ENCODE data around the gene FOXL1. TPM values are rescaled to one million over a fixed set of nuclear protein-coding genes. Genes with fewer than 3 reads are reported as not detected.
"Not testable (repeated sequence)": the region's sequence is repeated elsewhere in the genome, so short reads cannot be mapped to it uniquely, and the experiment has no call there.

Gene FOXL1
- total and polyA plus RNA-seq, 5 donors, result 0.75 to 1.8 (median 1.5) TPM

DNA sequence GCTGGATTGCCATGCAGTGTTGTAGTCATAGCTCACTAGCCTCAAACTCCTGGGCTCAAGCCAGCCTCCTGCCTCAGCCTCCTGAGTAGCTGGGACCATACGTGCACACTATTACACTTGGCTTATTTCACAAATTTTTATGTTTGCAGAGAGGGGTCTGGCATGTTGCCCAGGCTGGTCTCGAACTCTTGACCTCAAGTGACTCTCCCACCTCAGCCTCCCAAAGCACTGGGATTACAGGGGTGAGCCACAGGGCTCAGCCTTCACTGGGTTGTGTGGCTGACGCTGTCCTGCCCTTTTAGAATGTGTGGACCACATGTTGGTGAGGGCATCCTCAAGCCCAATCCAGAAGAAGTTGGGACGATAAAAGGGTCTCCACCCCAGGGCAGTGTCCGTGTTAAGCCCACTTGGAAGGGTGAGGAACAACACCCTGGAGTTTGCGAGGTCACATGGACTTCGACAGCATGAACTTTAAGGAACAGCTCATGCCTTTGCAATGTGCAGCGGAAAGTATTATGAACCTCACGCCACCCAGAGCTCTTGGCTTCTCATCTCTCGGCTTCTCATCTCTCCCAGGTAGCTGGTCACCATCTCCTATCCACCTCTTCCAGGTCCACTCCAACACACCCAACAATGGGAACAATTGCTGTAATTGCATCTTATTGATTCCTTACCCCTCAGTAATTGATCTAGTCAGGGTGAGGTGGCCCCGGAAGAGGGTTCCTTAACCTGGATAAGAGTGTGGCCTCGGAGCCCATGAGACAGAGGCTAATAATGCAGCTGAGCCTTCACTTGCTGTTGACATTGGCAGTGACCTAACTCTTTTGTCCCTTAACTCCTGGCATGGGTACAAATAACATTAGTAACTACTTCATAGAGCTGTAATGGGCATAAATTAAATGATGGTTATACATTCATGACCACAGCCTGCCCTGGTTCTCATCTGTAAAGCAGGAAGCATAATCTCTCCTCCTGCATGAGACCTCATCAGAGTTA lies 6.7 kb downstream of the FOXL1 start:
- H3K27ac ChIP-seq (ENCODE audit: low read length), result peak overlapping the region; percentile 36
- intact Hi-C loops (cut with DNase I), result no loop called here
- no peaks in the 10 kb centered on the region for H3K4me1 ChIP-seq (ENCODE audit: control insufficient read depth, insufficient read depth, low read length)
- no peaks in the 10 kb centered on the region for H3K27me3 ChIP-seq (ENCODE audit: control insufficient read depth, insufficient read depth)
- DNase-seq (no peak), ATAC-seq (no peak)
- WGBS, result 80% methylated on average over 12 of the region's 12 CpGs
- H3K4me3 ChIP-seq (ENCODE audit: low read length), result no peak overlapping the region
- H3K9me3 ChIP-seq (ENCODE audit: control insufficient read depth, low read length), result no peaks in the 10 kb centered on the region

DNA sequence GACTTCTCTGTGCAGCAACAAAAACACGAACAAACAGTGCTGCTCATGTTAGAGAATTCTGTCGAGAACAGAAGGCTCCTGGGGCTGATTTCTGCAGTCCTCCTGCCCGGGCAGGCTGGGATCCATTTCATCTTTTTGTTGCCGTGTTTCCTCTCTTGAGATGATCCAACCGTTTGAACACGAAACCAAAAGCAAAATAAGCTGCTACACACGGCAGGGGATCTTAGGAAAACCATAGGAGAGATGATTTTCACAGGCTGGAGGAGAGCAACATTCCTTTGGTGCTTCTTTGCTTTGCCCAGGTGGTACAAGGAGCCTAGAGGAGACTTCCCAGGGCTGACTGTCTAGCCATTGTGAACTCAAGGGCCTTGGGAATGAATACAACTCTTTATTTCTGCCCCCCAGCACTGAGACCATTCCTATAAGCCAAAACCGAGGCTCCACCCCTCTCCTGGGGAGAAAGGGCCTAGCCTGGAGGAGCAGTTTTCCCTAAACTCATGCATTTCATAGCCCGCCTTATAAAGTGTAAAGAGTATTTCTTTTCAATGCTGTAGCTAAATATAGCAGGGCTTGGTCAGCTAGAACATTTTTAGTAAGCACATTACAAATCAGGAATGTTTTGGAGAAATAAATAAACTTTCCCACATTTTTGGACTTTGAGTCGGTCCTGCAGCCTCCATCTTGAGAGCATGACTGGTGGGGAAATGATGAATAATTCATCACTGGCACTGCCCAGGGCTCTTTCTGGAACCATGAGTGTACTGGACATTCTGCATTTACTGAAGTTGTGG lies 7.7 kb downstream of the FOXL1 start:
- H3K27me3 ChIP-seq (ENCODE audit: control insufficient read depth, insufficient read depth), result no peaks in the 10 kb centered on the region

DNA sequence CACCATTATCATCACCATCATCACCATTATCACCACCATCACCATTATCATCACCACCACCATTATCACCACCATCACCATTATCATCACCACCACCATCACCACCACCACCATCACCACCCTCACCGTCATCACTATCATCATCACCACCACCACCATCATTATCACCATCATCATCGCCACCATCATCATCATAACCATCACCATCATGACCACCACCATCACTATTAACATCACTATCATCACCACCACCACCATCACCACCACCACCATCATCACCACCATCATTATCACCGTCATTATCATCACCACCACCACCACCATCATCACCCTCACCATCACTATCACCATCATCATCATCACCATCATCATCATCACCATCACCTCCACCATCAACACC lies 9.1 kb downstream of the FOXL1 start:
- Histone ChIP-seq H3K27me3 (ENCODE audit: control insufficient read depth, insufficient read depth) (no peaks in the 10 kb centered on the region), H3K9me3 (ENCODE audit: control insufficient read depth, low read length) (no peaks in the 10 kb centered on the region), H3K4me1 (ENCODE audit: control insufficient read depth, insufficient read depth, low read length) (no peaks in the 10 kb centered on the region), H3K27ac (ENCODE audit: low read length) (no peak overlapping the region), H3K4me3 (ENCODE audit: low read length) (no peak overlapping the region)
- intact Hi-C loops (cut with DNase I), result no loop called here
- no peak for DNase-seq
- no peak for ATAC-seq
- WGBS, result 93% methylated on average over 3 of the region's 3 CpGs

More for the DNA sequence above, 7.7 kb downstream of the FOXL1 start:
- WGBS, result 63% methylated on average over 10 of the region's 10 CpGs
- ATAC-seq (peak in 1 of 2 donors; percentile 34), DNase-seq (no peak)
- Histone ChIP-seq H3K4me1 (ENCODE audit: control insufficient read depth, insufficient read depth, low read length) (no peaks in the 10 kb centered on the region), H3K4me3 (ENCODE audit: low read length) (no peak overlapping the region), H3K27ac (ENCODE audit: low read length) (peak overlapping the region; percentile 32), H3K9me3 (ENCODE audit: control insufficient read depth, low read length) (no peaks in the 10 kb centered on the region)
- intact Hi-C loops (cut with DNase I), result no loop called here

- DNase-seq; H3K27me3 ChIP-seq (ENCODE audit: control insufficient read depth, insufficient read depth); H3K27ac ChIP-seq (ENCODE audit: low read length); ATAC-seq; H3K4me1 ChIP-seq (ENCODE audit: control insufficient read depth, insufficient read depth, low read length); intact Hi-C loops (cut with DNase I); H3K4me3 ChIP-seq (ENCODE audit: low read length); H3K9me3 ChIP-seq (ENCODE audit: control insufficient read depth, low read length): not testable (repeated sequence)
- WGBS, result 89% methylated on average over 3 of the region's 3 CpGs
Observed at GRCh38 chr16:86587955-86588354, 9.6 kb downstream of the FOXL1 start.

DNA sequence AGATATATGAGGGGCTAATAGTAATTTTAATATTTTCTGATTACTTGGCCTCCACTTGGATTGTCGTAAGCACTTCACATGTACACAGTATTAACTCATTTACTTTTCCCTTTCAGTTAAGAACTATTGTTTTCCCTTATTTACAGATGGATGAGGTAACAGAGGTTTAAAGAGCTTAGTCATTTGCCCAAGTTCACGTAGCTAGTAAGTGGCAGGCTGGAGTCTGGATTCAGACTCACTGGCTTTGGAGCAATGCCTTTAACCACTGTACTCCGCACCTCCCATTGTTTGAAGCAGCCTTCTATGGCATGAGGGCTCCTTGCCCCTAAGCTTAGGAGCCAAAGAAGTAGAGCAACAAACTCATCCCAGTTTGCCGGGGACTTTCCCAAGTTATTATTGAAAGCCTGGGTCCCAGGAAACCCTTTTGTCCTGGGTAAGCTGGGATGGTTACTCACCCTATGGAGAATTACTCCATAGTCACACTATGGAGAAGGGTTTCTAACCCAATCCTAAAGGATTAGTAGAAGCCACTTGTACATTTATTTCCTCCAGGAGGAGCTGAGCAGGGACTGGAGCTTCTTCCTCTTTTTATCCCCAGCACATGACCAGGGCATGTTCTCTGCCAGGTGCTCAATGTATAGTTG lies 12.3 kb downstream of the FOXL1 start:
- DNase-seq (no peak), ATAC-seq (no peak)
- Histone ChIP-seq H3K4me1 (ENCODE audit: control insufficient read depth, insufficient read depth, low read length) (no peaks in the 10 kb centered on the region), H3K27ac (ENCODE audit: low read length) (no peak overlapping the region), H3K4me3 (ENCODE audit: low read length) (no peak overlapping the region), H3K27me3 (ENCODE audit: control insufficient read depth, insufficient read depth) (no peaks in the 10 kb centered on the region), H3K9me3 (ENCODE audit: control insufficient read depth, low read length) (no peaks in the 10 kb centered on the region)
- 87% methylated on average over 4 of the region's 4 CpGs for WGBS
- intact Hi-C loops (cut with DNase I), result no loop called here

- WGBS, result 92% methylated on average over 4 of the region's 4 CpGs
- Histone ChIP-seq H3K27me3 (ENCODE audit: control insufficient read depth, insufficient read depth) (no peaks in the 10 kb centered on the region), H3K4me1 (ENCODE audit: control insufficient read depth, insufficient read depth, low read length) (no peaks in the 10 kb centered on the region), H3K9me3 (ENCODE audit: control insufficient read depth, low read length) (no peaks in the 10 kb centered on the region), H3K4me3 (ENCODE audit: low read length) (no peak overlapping the region), H3K27ac (ENCODE audit: low read length) (no peak overlapping the region)
- no peak for DNase-seq
- intact Hi-C loops (cut with DNase I), result no loop called here
- ATAC-seq, result no peak
Observed at GRCh38 chr16:86591270-86591669, 12.9 kb downstream of the FOXL1 start.

DNA sequence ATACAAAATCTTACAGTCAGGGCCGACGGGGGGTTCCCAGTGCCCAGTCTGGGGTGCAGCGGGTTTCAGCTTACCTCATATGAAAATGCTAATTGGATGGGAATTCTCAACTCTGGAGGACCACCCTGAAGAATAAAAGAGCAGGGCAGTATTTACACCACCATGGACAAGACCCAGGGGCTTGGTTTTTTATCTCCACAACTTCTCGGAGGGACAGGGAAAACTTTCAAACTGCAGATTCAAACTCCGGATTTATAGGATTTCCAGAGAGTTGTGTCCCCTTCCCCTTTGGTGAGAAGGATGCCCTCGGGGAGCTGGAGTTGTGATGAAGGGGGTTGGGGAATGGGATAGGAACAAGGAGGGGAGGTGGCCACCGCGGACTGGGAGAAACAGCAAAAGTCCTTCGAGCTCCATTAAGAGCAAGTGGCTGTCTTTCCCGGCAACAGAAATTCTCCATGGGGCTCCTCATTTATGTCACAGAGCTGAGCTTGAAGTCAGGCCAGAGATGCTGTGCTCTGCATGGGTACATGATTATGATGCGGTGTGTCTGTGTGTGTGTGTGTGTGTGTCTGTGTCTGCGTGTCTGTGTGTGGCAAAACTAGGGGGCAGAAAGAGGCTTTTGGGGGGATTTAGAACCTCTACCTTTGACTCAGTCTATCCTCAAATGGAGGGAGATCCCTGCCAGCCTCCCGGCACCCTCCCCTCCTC lies 15.7 kb downstream of the FOXL1 start:
- H3K27me3 ChIP-seq (ENCODE audit: control insufficient read depth, insufficient read depth), result no peaks in the 10 kb centered on the region
- intact Hi-C loops (cut with DNase I), result no loop called here
- H3K4me3 ChIP-seq (ENCODE audit: low read length), result no peak overlapping the region
- DNase-seq (no peak), ATAC-seq (no peak)
- H3K9me3 ChIP-seq (ENCODE audit: control insufficient read depth, low read length), result no peaks in the 10 kb centered on the region
- no peak overlapping the region for H3K27ac ChIP-seq (ENCODE audit: low read length)
- 54% methylated on average over 13 of the region's 13 CpGs for WGBS
- no peaks in the 10 kb centered on the region for H3K4me1 ChIP-seq (ENCODE audit: control insufficient read depth, insufficient read depth, low read length)

GRCh38 chr16:86594721-86595120 lies 16.4 kb downstream of the FOXL1 start:
- DNase-seq, result no peak
- no peak overlapping the region for H3K27ac ChIP-seq (ENCODE audit: low read length)
- H3K4me1 ChIP-seq (ENCODE audit: control insufficient read depth, insufficient read depth, low read length), result no peaks in the 10 kb centered on the region
- no peaks in the 10 kb centered on the region for H3K27me3 ChIP-seq (ENCODE audit: control insufficient read depth, insufficient read depth)
- no peak overlapping the region for H3K4me3 ChIP-seq (ENCODE audit: low read length)
- no peak for ATAC-seq
- WGBS, result 77% methylated on average over 8 of the region's 8 CpGs
- intact Hi-C loops (cut with DNase I), result no loop called here
- H3K9me3 ChIP-seq (ENCODE audit: control insufficient read depth, low read length), result no peaks in the 10 kb centered on the region

DNA sequence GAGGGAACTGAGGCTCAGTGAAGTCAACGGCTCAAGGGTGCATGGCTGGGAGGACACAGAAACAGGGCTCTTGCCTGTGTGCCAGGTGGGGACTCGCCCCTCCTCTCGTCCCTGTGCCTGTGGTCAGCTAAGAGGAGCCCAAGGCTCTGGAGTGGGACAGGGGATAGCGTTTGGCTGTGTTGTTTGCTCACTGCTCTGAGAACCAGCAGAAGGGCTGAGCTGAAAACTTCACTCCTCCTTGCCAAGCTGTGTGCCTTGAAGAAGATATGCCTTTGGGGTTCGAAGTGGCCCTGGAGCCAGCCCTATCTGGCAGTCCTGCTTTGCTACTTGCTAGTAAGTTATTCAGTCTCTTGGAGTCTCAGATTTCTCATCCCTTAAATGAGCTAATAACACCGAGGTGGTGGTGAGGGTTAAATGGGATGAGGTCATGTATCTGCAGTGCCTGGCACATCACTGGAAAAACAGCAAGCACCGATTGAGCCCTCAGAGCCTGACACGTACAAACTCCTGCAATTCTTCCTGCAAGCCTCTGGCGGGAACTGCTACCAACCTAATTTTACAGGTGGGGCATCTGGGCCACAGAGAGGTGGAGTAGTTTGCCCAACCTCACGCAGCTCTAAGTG lies 17.7 kb downstream of the FOXL1 start:
- ATAC-seq (no peak), DNase-seq (no peak)
- Histone ChIP-seq H3K4me3 (ENCODE audit: low read length) (no peak overlapping the region), H3K4me1 (ENCODE audit: control insufficient read depth, insufficient read depth, low read length) (no peaks in the 10 kb centered on the region), H3K27ac (ENCODE audit: low read length) (no peak overlapping the region), H3K9me3 (ENCODE audit: control insufficient read depth, low read length) (no peaks in the 10 kb centered on the region), H3K27me3 (ENCODE audit: control insufficient read depth, insufficient read depth) (no peaks in the 10 kb centered on the region)
- intact Hi-C loops (cut with DNase I), result no loop called here
- 65% methylated on average over 10 of the region's 10 CpGs for WGBS

DNA sequence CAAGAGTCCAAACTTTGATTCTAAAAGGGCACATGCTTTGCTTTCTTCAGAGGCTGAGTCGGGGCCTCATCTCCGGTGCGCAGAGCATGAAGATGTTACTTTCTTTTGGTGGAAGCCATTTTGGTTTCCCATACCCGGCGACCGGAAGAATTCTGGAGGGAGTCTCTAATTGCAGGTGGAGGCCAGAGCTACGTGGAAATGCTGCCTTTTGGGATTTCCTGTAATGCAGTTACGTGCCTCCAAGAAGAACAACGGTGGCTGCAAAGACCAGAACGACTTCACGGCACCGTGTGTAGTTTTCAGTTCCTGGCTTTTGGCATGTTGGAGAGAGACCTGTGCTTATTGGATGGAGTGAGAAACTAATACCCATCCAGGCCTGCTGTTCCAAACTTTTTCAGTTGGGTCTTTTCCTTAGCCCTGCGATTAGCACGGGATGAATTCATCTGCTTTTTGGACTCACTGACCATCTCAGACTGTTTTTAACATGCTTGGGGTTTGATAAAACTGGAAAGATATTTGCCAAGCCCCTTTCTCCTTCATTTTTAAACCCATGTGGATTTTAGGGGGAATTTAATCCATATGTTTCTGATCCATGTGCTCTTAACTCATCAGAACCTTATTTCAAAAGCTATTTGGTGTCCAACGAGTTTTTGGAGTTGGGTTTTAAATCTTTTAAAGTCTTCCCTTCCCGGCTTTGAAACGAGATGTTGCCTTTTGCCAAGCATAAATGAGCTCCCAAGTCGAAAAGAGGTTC lies 19.0 kb downstream of the FOXL1 start:
- WGBS, result 73% methylated on average over 18 of the region's 18 CpGs

More for the DNA sequence above, 19.0 kb downstream of the FOXL1 start:
- no peaks in the 10 kb centered on the region for H3K27me3 ChIP-seq (ENCODE audit: control insufficient read depth, insufficient read depth)
- H3K4me3 ChIP-seq (ENCODE audit: low read length), result no peak overlapping the region
- ATAC-seq (no peak), DNase-seq (no peak)
- H3K9me3 ChIP-seq (ENCODE audit: control insufficient read depth, low read length), result no peaks in the 10 kb centered on the region
- intact Hi-C loops (cut with DNase I), result no loop called here
- H3K27ac ChIP-seq (ENCODE audit: low read length), result no peak overlapping the region
- no peaks in the 10 kb centered on the region for H3K4me1 ChIP-seq (ENCODE audit: control insufficient read depth, insufficient read depth, low read length)

Measured in right cardiac atrium (tissue), 5 donors.